Lower leg skin (tissue), 3 donors: ENCODE data around the gene UNC93B1.

ENCODE experiments used
- CTCF ChIP-seq, 3 donors: fragments of 450-650 bp; IDR thresholded peaks; one replicate each; pipeline ENCODE4 v1.5.1; 2016; ENCODE audit warnings: antibody characterized with exemption in 3 of 3, mild to moderate bottlenecking in 3 of 3, moderate library complexity in 2 of 3
- POLR2A ChIP-seq, 2 donors: fragments of 450-650 bp; IDR thresholded peaks; one replicate each; pipeline ENCODE4 v1.6.1; 2016 to 2017; ENCODE audit warnings: antibody characterized with exemption in 2 of 2, mild to moderate bottlenecking in 1 of 2, moderate library complexity in 1 of 2

DNA sequence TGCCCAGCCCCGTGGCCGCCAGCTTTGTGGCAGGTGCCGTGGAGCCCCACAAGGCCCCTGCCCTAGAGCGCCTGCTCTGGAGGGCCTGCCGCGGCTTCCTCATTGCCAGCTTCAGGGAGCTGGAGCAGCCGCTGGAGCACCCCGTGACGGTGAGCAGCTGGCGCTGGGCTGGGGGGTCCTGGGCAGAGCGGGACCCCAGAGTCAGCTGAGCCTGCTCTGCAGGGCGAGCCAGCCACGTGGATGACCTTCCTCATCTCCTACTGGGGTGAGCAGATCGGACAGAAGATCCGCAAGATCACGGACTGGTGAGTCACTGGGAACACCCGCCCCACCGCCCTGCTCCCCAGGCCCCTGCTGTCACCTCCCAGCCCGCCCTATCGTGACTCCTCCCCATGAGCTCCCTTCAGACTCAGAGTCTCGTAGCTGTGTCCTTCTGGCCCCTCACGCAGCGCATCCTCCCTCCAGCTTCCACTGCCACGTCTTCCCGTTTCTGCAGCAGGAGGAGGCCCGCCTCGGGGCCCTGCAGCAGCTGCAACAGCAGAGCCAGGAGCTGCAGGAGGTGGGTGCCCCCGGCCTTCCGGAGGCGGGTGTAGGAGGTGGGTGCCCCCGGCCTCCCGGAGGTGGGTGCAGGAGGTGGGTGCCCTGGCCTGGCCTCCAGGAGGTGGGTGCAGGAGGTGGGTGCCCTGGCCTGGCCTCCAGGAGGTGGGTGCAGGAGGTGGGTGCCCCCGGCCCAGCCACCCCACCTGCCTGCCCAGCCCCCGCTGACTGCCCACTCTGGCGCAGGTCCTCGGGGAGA, 39.6 kb upstream of the UNC93B1 start:
- TF ChIP-seq POLR2A (IDR thresholded peaks at IDR 0.05): no peak
- TF ChIP-seq CTCF (IDR thresholded peaks at IDR 0.05): no peak
